Hepatocyte (in vitro differentiated cells): Measurements from ENCODE around the gene CNP. TPM values are rescaled to one million over a fixed set of nuclear protein-coding genes. Genes with fewer than 3 reads are reported as not detected.

Experiments used
- DNase-seq: peaks from one replicate; pipeline ENCODE4 v3.0.0-alpha.2; 2016; ENCODE audit warnings: low spot score
- H2AFZ ChIP-seq: fragments of 200-600 bp; sonication (generic); 2 replicates; pipeline ENCODE4 v1.6.0; 2016; ENCODE audit warnings: antibody characterized with exemption, mild to moderate bottlenecking
- H3K27ac ChIP-seq: fragments of 200-600 bp; sonication (generic); 2 replicates; pipeline ENCODE4 v1.5.1; 2016; ENCODE audit warnings: mild to moderate bottlenecking
- H3K27me3 ChIP-seq: fragments of 200-600 bp; sonication (generic); 2 replicates; pipeline ENCODE4 v1.6.1; 2016
- H3K36me3 ChIP-seq: fragments of 200-600 bp; sonication (generic); replicated peaks from 2 replicates; pipeline ENCODE4 v1.5.1; 2016; ENCODE audit warnings: low read depth; ENCODE audit not compliant: insufficient read depth
- H3K4me1 ChIP-seq: fragments of 200-600 bp; sonication (generic); 2 replicates; pipeline ENCODE4 v1.5.1; 2016; ENCODE audit warnings: mild to moderate bottlenecking, moderate library complexity; ENCODE audit not compliant: insufficient read depth
- H3K4me2 ChIP-seq: fragments of 200-600 bp; sonication (generic); 2 replicates; pipeline ENCODE4 v1.6.0; 2016
- H3K4me3 ChIP-seq: fragments of 200-600 bp; sonication (generic); 2 replicates; pipeline ENCODE4 v1.5.1; 2016; ENCODE audit warnings: mild to moderate bottlenecking
- H3K79me2 ChIP-seq: fragments of 200-600 bp; sonication (generic); 2 replicates; pipeline ENCODE4 v1.6.0; 2017; ENCODE audit warnings: mild to moderate bottlenecking
- H3K9me2 ChIP-seq: fragments of 200-600 bp; sonication (generic); replicated peaks from 2 replicates; pipeline ENCODE4 v1.6.0; 2017; ENCODE audit warnings: mild to moderate bottlenecking; ENCODE audit not compliant: insufficient read depth
- H3K9me3 ChIP-seq: fragments of 200-600 bp; sonication (generic); 2 replicates; pipeline ENCODE4 v1.5.1; 2016; ENCODE audit warnings: low read depth, mild to moderate bottlenecking
- H4K20me1 ChIP-seq: fragments of 200-600 bp; sonication (generic); 2 replicates; pipeline ENCODE4 v1.6.0; 2016; ENCODE audit warnings: mild to moderate bottlenecking; ENCODE audit not compliant: insufficient read depth, poor library complexity, severe bottlenecking
- EZH2 ChIP-seq: fragments of 200-600 bp; sonication (generic); IDR thresholded peaks from 2 replicates; pipeline ENCODE4 v1.6.1; 2016; ENCODE audit warnings: antibody characterized with exemption, mild to moderate bottlenecking, borderline replicate concordance
- EZH2phosphoT487 ChIP-seq: fragments of 200-600 bp; sonication (generic); IDR thresholded peaks from one replicate; pipeline ENCODE4 v1.6.1; 2018; ENCODE audit warnings: antibody characterized with exemption, mild to moderate bottlenecking, low read depth, moderate library complexity; ENCODE audit not compliant: unreplicated experiment, severe bottlenecking
- WGBS: methylation state at CpG from one replicate; pipeline ENCODE4 v1.1.6; 2016; ENCODE audit warnings: low lambda C conversion rate; ENCODE audit errors: missing lambda C conversion rate; 5-methylcytosine and 5-hydroxymethylcytosine counted together
- polyA plus RNA-seq: library from polyadenylated mRNA; unstranded; fragments of >200 nt; fragmentation: Nextera tagmentation; extraction: Ambion mirVana; gene quantifications from 2 replicates; pipeline ENCODE4 v1.2.1, GENCODE V29; 2016
- total RNA-seq: library from RNA; depleted of rRNA; stranded (reverse); fragments of >200 nt; gene quantifications from 2 replicates; pipeline ENCODE4 v1.2.3, GENCODE V29; 2014
- TF ChIP-seq, protein P1 (sequence below): fragments of 200-600 bp; sonication (generic); IDR thresholded peaks from 2 replicates; pipeline ENCODE4 v1.5.1; 2016; ENCODE audit warnings: antibody characterized with exemption, mild to moderate bottlenecking; ENCODE audit not compliant: poor library complexity

CNP gene
- total and polyA plus RNA-seq, 2 experiments from 2014 or later, result 61.4 to 97.0 TPM

DNA sequence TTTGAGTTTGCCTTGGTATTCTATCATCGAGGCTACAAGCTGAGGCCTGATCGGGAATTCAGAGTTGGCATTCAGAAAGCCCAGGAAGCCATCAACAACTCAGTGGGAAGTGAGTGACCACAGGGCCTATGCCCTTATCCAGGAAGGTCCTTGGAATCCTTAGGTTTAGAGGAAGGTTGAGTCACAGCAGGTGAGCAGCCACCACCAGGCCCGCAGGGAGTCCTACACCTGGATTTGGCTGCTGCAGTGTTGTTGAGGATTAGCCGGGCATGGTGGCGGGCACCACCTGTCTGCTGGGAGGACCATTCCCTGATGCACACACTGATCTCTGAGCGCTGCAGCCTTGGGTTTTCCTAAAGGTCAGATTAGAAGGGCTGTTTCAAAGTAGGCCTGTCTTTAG, 31.0 kb upstream of the CNP start:
- TF ChIP-seq EZH2, result no peak
- TF ChIP-seq, protein P1, sequence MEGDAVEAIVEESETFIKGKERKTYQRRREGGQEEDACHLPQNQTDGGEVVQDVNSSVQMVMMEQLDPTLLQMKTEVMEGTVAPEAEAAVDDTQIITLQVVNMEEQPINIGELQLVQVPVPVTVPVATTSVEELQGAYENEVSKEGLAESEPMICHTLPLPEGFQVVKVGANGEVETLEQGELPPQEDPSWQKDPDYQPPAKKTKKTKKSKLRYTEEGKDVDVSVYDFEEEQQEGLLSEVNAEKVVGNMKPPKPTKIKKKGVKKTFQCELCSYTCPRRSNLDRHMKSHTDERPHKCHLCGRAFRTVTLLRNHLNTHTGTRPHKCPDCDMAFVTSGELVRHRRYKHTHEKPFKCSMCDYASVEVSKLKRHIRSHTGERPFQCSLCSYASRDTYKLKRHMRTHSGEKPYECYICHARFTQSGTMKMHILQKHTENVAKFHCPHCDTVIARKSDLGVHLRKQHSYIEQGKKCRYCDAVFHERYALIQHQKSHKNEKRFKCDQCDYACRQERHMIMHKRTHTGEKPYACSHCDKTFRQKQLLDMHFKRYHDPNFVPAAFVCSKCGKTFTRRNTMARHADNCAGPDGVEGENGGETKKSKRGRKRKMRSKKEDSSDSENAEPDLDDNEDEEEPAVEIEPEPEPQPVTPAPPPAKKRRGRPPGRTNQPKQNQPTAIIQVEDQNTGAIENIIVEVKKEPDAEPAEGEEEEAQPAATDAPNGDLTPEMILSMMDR, result no peak
- no peak for TF ChIP-seq EZH2phosphoT487
- Histone ChIP-seq H3K4me3 (no peak overlapping the region), H3K4me1 (no peaks in the 10 kb centered on the region), H3K79me2 (no peaks in the 10 kb centered on the region), H3K4me2 (no peak overlapping the region), H4K20me1 (no peaks in the 10 kb centered on the region), H3K27ac (no peak overlapping the region), H3K27me3 (no peaks in the 10 kb centered on the region), H3K9me2 (no peaks in the 10 kb centered on the region), H2AFZ (no peak overlapping the region), H3K9me3 (no peaks in the 10 kb centered on the region), H3K36me3 (no peaks in the 10 kb centered on the region)
- DNase-seq, result no peak
- 96% methylated on average over 6 of the region's 6 CpGs for WGBS

DNA sequence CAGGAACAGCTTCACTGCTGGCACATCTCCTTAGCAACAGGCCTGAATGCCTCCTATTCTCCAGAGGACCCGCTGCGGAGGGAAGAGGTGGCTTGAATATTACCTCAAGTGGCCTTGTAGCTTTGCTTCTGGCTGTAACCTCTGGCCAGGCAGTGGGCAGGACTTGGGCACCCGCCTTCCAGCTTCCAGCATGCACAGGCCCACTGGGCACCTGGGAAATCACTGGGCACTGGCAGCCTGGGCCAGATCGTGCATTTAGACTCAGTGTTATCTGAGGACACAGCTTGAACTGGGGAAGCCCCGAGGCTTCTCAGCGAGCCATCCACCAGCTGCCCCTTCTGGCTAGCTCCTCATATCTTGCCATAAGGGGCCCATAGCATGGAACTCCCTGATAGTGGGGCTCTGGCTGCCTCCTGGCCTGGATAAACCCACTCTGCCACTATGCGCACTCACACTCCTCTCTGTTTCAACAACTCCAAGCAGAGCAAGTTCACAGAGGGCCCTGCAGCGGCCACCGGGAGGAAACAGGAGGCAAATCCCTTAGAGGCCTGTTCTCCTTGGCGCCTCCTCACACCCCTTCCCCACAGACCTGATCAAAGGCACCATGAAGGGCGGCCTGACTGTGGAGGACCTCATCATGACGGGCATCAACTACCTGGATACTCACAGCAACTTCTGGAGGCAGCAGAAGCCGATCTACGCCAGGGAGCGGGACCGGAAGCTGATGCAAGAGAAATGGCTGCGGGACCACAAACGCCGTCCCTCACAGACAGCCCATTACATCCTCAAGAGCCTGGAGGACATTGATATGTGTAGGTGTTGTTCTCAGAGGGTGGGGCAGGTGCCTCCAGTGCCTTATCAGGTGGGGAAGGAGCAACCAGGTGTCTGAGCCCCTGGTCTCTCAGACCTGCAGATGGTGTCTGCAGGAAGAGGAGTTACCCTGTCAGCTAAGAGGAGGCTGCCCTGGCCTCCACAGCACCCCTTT, 28.3 kb upstream of the CNP start:
- no peak overlapping the region for H3K4me3 ChIP-seq
- H3K27me3 ChIP-seq, result no peaks in the 10 kb centered on the region
- no peaks in the 10 kb centered on the region for H4K20me1 ChIP-seq
- no peak overlapping the region for H3K27ac ChIP-seq
- no peak overlapping the region for H2AFZ ChIP-seq
- H3K9me3 ChIP-seq, result no peaks in the 10 kb centered on the region
- DNase-seq, result no peak
- no peak overlapping the region for H3K4me2 ChIP-seq
- TF ChIP-seq, protein P1, result no peak
- TF ChIP-seq EZH2, result no peak
- no peak for TF ChIP-seq EZH2phosphoT487
- WGBS, result 94% methylated on average over 19 of the region's 19 CpGs
- no peaks in the 10 kb centered on the region for H3K79me2 ChIP-seq
- no peaks in the 10 kb centered on the region for H3K4me1 ChIP-seq
- H3K36me3 ChIP-seq, result no peaks in the 10 kb centered on the region
- H3K9me2 ChIP-seq, result no peaks in the 10 kb centered on the region

DNA sequence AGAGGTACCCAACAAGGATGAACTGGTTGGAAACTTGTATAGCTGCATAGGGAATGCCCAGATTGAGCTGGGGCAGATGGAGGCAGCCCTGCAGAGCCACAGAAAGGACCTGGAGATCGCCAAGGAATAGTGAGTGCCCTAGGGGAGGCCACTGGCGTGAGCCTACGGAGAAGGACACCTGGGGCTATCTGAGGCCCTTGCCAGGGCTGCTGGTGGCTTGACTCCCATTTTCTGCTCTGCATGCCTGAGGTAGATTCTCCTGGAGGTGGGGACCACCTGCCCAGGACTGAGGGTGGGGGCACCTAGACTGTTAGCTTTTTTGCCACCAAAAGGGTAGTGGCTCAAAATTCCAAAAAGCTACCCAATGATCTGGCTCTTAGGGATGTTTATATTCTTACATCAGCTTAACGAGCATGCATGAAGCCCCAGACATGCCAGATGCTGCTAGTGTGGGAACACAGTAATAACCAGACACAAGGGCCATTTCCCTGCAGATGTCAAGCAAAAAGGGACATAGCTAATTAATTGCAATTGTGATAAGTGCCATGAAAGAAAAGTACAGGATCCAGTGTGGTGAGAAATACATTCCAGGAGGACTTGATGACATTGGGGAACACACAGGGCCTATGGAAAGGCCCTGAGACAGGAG, 27.4 kb upstream of the CNP start:
- TF ChIP-seq, protein P1, result no peak
- TF ChIP-seq EZH2phosphoT487 (no peak), EZH2 (no peak)
- H3K4me3 ChIP-seq, result no peak overlapping the region
- H3K4me2 ChIP-seq, result no peak overlapping the region
- no peaks in the 10 kb centered on the region for H3K9me3 ChIP-seq
- H3K27ac ChIP-seq, result no peak overlapping the region
- no peak for DNase-seq
- no peaks in the 10 kb centered on the region for H3K27me3 ChIP-seq
- no peak overlapping the region for H2AFZ ChIP-seq
- H3K9me2 ChIP-seq, result no peaks in the 10 kb centered on the region
- H4K20me1 ChIP-seq, result no peaks in the 10 kb centered on the region
- WGBS, result 84% methylated on average over 4 of the region's 4 CpGs
- no peaks in the 10 kb centered on the region for H3K79me2 ChIP-seq
- no peaks in the 10 kb centered on the region for H3K4me1 ChIP-seq
- H3K36me3 ChIP-seq, result no peaks in the 10 kb centered on the region
